NCI-H82 treated with DMSO at 0.1 percent for 48 hours (cell line): ENCODE results near the gene ABCD1.
"Not testable (repeated sequence)": the region's sequence is repeated elsewhere in the genome, so short reads cannot be mapped to it uniquely, and the experiment has no call there.

ENCODE experiments used
- DNase-seq: peaks from one replicate; lab custom pipeline; 2025; ENCODE audit not compliant: unreplicated experiment; lab: John Stamatoyannopoulos, UW

Gene ABCD1

GRCh38 chrX:153693216-153694086 is 31.2 kb upstream of the ABCD1 start:
- no peak for DNase-seq

- DNase-seq, result not testable (repeated sequence)
These were observed 30.4 kb upstream of the ABCD1 start for GRCh38 chrX:153694256-153694655.

GRCh38 chrX:153694687-153695270 is 29.9 kb upstream of the ABCD1 start:
- DNase-seq, result no peak

- no peak for DNase-seq
These were observed 28.6 kb upstream of the ABCD1 start for GRCh38 chrX:153696100-153696499.

GRCh38 chrX:153696538-153696937 is 28.1 kb upstream of the ABCD1 start:
- DNase-seq, result not testable (repeated sequence)

- DNase-seq, result not testable (repeated sequence)
These were observed 27.5 kb upstream of the ABCD1 start for GRCh38 chrX:153696986-153697722.

- no peak for DNase-seq
These were observed 26.5 kb upstream of the ABCD1 start for GRCh38 chrX:153697924-153698865.

- DNase-seq, result not testable (repeated sequence)
These were observed 25.4 kb upstream of the ABCD1 start for GRCh38 chrX:153699210-153699783.

- DNase-seq, result not testable (repeated sequence)
These were observed 24.8 kb upstream of the ABCD1 start for GRCh38 chrX:153699784-153700371.

- DNase-seq, result no peak
These were observed 24.2 kb upstream of the ABCD1 start for GRCh38 chrX:153700376-153700945.

- DNase-seq, result no peak
These were observed 23.7 kb upstream of the ABCD1 start for GRCh38 chrX:153700967-153701366.

- no peak for DNase-seq
These were observed 22.9 kb upstream of the ABCD1 start for GRCh38 chrX:153701706-153702105.

GRCh38 chrX:153702336-153703035 is 22.2 kb upstream of the ABCD1 start:
- no peak for DNase-seq

GRCh38 chrX:153703036-153703370 is 21.7 kb upstream of the ABCD1 start:
- no peak for DNase-seq

GRCh38 chrX:153704021-153704526 is 20.6 kb upstream of the ABCD1 start:
- DNase-seq, result no peak

GRCh38 chrX:153704631-153705402 is 19.8 kb upstream of the ABCD1 start:
- not testable (repeated sequence) for DNase-seq

GRCh38 chrX:153705403-153706060 is 19.1 kb upstream of the ABCD1 start:
- not testable (repeated sequence) for DNase-seq

- DNase-seq, result no peak
These were observed 17.9 kb upstream of the ABCD1 start for GRCh38 chrX:153706799-153707198.
